C4-2B (cell line): ENCODE results near the gene PTPRZ1.

ENCODE experiments used
- H3K27ac ChIP-seq: fragments of 450-650 bp; 2 replicates; pipeline ENCODE4 v1.5.1; 2017
- CTCF ChIP-seq: fragments of 450-650 bp; conservative IDR thresholded peaks from 2 replicates; pipeline ENCODE4 v1.5.1; 2017; ENCODE audit warnings: mild to moderate bottlenecking
- ZFX ChIP-seq: fragments of 450-650 bp; IDR thresholded peaks from 2 replicates; pipeline ENCODE4 v1.6.1; 2017

The PTPRZ1 gene

GRCh38 chr7:122064971-122065370 is 192.0 kb downstream of the PTPRZ1 start:
- no peak for TF ChIP-seq CTCF
- TF ChIP-seq ZFX = no peak
- no peak overlapping the region for H3K27ac ChIP-seq

GRCh38 chr7:122067077-122067476 is 194.1 kb downstream of the PTPRZ1 start:
- TF ChIP-seq CTCF (no peak), ZFX (no peak)

GRCh38 chr7:122068046-122068445 is 195.1 kb downstream of the PTPRZ1 start:
- TF ChIP-seq CTCF (no peak), ZFX (no peak)
- H3K27ac ChIP-seq = no peak overlapping the region

More at GRCh38 chr7:122067077-122067476, 194.1 kb downstream of the PTPRZ1 start:
- H3K27ac ChIP-seq = no peak overlapping the region

- TF ChIP-seq ZFX (no peak), CTCF (no peak)
Observed at GRCh38 chr7:122068999-122069398, 196.0 kb downstream of the PTPRZ1 start.

GRCh38 chr7:122070062-122070461 is 197.1 kb downstream of the PTPRZ1 start:
- no peak for TF ChIP-seq ZFX
- TF ChIP-seq CTCF = no peak
- no peak overlapping the region for H3K27ac ChIP-seq

More at GRCh38 chr7:122068999-122069398, 196.0 kb downstream of the PTPRZ1 start:
- H3K27ac ChIP-seq = no peak overlapping the region

- no peak overlapping the region for H3K27ac ChIP-seq
- no peak for TF ChIP-seq ZFX
Observed at GRCh38 chr7:122070834-122071233, 197.9 kb downstream of the PTPRZ1 start.

- TF ChIP-seq ZFX = no peak
- TF ChIP-seq CTCF = no peak
Observed at GRCh38 chr7:122072272-122072671, 199.3 kb downstream of the PTPRZ1 start.

GRCh38 chr7:122072924-122073599 is 200.1 kb downstream of the PTPRZ1 start:
- TF ChIP-seq CTCF (no peak), ZFX (no peak)

More at GRCh38 chr7:122072272-122072671, 199.3 kb downstream of the PTPRZ1 start:
- no peak overlapping the region for H3K27ac ChIP-seq

More at GRCh38 chr7:122072924-122073599, 200.1 kb downstream of the PTPRZ1 start:
- H3K27ac ChIP-seq = no peak overlapping the region
